GM19023 (cell line): ENCODE data around the gene PIK3R1.
A peak's percentile ranks its signal among the peaks of the same experiment; 100 is the strongest.

Experiments
- ATAC-seq: cut with Tn5 transposase; IDR thresholded peaks from one replicate; pipeline ENCODE4 v1.9.1; 2021; ENCODE audit warnings: mild to moderate bottlenecking, moderate library complexity; ENCODE audit not compliant: unreplicated experiment

PIK3R1 gene

GRCh38 chr5:68268101-68268851 is 52.7 kb downstream of the PIK3R1 start:
- ATAC-seq: no peak

DNA sequence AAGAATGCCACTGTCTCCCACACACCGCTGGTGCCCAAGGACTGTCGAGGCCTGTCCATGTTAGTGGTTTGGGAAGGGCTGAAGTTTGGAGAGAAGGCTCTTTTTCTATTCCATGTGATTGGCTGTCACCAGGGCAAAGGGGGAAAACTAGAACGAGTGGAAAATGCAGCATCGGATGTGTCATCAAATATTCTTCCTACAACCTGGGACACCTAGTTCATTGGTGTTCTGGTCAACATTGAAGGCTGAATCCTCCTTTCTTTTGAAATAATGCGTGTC is 53.2 kb downstream of the PIK3R1 start:
- no peak for ATAC-seq

- ATAC-seq: no peak
Measured at GRCh38 chr5:68269820-68270219, 54.3 kb downstream of the PIK3R1 start.

DNA sequence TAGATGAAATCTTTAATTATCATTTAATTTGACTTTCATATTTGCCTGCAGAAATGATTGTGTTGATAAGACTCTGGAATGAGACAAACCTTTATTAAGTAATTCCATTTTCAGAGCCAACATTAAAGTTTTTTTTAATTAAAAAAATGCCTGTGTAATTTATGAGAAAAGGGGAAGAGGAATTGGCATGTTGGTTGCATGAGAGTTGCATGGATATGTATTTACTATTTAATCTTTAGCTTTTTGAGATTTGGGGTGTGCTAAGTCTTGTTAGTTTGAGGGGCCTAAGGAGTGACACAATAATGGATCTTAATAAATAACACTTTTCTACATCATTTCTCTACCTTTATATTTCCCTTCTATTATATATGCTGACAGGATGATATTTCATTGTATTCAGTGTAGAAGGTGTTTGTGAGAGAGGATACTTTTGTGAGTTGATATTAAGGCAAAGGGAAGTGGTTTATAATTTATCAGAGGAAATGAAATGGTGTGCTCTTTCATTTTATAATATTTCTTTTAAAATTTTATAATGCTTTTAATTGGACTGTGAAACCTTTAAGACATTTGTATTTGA is 54.9 kb downstream of the PIK3R1 start:
- ATAC-seq: no peak

DNA sequence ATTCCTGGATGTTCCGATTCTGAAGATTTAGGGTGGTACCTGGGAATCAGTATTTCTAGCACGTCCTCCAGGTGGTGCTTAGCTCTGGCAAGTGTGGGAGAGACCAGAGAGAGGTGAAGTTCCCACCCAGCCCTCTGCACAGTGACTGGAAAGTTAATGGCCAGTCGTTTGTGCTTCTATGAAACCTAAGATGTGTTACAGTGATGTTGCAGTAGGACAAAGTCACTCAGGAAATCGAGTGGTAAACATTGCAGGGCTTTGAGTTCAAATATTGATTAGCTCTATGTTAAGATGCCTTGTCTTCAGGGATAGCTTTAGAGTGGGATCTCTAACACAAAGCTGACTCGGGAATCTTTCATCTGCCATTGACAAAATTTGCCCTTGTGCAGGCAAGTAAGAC is 55.6 kb downstream of the PIK3R1 start:
- ATAC-seq: no peak

- ATAC-seq: no peak
Measured at GRCh38 chr5:68272289-68272688, 56.7 kb downstream of the PIK3R1 start.

DNA sequence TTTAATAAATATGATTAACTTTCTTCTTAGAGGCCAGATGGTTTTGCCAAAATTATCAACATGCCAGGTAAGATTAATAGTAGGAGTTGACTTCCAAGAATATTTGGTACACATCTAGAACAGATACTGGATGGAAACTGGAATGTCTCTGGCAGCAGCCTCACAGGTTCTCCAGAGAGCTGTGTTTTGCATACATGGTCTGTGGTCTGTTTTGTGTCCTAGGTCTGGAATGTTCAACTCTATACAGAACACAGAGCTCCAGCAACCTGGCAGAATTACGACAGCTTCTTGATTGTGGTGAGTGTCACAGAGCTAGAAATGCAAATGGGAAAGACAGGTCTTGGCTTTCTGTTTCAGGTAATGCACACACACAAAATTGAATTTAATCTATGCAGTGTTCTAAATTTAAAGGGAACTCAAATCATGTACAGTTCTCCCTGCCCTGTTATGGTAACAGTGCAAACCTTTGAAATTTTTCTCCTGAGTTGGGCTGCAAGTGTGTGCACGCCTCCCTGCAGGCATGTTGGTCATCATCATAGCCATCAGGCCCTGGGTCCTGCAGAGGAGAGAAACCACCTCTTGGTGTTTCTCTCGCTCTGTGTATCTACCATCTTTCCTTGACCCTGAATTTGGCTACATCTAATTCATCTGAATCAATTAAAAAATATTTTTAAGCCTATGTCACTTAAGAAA is 58.3 kb downstream of the PIK3R1 start:
- peak; percentile 49 for ATAC-seq

DNA sequence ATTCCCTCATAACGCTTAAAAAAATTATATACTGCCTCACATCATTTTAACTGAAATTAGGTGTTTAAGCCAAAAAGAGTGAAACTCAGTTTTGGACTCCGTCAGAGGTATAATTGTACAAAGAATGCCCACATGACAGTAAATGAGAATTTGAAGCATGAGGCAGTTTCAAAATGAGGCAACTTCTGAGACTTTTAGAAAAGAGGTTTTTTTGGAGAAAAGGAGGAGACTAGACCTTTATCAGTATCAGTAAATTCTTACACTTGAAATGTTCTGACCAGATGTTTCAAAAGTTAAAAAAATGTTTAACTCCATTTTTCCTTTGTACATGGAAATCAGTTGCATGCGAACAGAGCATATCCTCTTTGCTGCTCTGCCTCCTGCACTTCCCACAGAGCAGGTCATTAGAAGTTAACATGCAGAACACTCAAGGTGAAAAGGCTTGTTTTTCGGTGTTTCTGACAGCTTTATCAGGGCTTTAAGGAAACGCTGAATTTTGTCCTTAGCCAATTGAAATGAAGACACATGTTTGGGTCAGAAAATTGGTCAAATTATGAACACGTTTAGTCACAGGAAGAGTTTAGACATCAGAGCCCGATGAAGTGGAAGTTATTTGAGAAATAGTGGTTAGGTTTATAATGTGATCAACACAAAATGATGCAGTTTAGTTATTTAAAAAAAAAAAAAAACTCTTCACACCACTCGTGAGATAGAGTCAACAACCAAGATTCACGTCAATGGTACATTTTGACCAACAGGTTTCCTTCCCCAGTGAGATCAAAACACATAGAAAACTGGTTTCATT is 59.5 kb downstream of the PIK3R1 start:
- peak; percentile 56 for ATAC-seq

GRCh38 chr5:68276740-68277139 is 61.2 kb downstream of the PIK3R1 start:
- no peak for ATAC-seq

DNA sequence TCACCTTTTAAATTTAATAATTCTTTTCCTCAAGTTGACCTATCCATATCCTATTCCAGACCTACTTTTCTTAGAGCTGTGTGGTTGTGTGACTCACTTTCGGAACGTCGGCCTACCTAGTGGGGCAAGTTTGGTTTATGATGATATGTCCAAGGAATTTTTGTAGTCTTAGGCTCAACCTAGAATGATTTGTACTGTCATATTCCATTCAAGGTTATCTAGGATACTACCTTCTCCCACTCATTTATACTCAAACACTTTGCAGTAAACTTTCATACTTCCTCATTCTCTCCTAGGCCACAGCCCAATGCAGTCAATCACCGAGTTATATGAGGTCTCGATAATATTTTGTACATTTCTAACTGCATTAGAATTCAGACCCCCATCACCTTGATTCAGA is 61.9 kb downstream of the PIK3R1 start:
- no peak for ATAC-seq

DNA sequence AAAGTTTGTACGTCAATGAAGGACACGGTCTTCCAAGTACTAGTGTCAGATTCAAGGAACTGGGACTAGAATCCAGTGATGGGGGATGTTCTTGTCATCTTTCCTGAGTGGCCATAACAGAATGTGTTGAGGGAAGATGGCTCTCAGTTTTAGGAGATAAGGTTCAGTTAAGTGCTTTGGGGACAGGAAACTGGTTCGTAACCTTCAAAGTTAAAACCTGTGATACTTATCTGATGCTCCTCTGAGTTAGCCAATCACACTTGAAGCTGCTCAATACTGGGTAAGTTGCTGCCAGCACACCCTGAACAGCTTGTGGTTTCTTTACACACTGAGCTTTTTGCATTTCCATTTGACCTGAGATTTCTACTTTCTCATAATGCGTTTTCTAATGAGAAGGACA is 64.4 kb downstream of the PIK3R1 start:
- no peak for ATAC-seq

GRCh38 chr5:68282001-68282400 is 66.4 kb downstream of the PIK3R1 start:
- no peak for ATAC-seq

DNA sequence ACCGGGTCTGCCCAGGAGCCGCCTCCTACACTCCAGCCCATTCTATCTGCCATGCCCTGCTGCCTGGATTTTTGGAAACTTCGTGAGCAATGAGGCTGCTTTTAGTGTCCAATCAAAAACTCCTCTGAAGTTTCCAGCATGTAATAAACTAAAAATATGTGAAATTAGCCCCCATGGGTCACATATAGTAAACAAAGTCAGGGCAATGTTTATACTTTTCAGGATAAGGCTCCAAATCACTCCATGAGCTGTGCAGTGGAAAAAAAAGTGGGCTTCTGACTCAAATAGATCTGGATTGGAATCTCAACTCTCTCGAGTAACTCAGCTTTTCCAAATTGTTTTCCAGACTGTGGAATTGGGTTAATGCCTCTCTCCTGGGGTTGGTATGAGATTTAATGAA is 68.2 kb downstream of the PIK3R1 start:
- no peak for ATAC-seq

- ATAC-seq: peak; percentile 27
Measured at GRCh38 chr5:68285075-68285840, 69.7 kb downstream of the PIK3R1 start.

DNA sequence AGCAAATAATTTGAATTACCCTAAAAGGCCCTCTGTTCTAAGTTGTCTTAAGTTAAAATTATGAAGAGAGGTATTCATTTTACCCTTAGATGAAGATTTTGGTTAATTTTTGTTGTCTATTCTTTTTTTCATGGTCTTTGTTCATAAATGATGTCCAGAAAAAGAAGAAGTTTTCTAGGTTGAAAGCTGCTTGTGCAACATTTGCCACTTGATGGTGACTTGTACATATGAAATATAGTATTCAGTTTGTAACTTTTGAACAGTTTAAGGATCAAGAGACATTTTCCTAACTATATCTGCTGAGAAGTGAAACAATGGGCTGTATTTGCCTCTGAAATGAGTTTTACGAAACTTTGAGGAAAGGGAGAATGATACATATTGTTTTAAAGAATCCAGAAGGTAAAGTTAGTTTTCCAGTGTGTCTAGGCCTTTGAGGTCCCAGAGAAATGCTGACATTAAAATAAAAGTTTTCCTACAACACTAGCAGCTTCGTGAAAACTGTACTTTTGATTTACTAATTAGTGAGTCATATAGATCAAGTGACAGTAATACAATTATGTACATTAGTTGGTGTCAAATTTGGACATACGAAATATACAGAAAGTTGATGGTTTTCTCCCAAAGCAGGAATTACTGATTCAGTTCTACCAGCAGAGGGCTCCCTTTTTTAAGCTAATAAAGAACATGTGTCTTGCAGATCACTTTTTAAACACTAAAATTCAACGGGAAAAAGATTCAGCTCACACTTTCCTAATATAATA is 70.5 kb downstream of the PIK3R1 start:
- no peak for ATAC-seq

DNA sequence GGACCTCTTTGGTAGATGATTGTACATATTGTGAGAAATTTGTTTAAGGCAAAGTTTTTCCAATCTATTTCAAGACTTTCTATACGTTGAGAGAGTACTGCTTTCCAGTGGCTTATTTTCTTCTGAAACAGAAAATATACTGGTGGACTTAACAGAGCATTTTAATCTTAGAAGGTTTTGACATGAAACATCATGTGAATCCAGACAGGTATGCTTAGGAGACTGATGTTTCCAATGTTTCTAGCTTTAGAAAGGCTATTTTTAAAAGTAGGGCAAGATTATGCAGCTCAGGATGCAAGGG is 71.0 kb downstream of the PIK3R1 start:
- no peak for ATAC-seq

GRCh38 chr5:68287631-68287975 is 72.0 kb downstream of the PIK3R1 start:
- ATAC-seq: no peak

DNA sequence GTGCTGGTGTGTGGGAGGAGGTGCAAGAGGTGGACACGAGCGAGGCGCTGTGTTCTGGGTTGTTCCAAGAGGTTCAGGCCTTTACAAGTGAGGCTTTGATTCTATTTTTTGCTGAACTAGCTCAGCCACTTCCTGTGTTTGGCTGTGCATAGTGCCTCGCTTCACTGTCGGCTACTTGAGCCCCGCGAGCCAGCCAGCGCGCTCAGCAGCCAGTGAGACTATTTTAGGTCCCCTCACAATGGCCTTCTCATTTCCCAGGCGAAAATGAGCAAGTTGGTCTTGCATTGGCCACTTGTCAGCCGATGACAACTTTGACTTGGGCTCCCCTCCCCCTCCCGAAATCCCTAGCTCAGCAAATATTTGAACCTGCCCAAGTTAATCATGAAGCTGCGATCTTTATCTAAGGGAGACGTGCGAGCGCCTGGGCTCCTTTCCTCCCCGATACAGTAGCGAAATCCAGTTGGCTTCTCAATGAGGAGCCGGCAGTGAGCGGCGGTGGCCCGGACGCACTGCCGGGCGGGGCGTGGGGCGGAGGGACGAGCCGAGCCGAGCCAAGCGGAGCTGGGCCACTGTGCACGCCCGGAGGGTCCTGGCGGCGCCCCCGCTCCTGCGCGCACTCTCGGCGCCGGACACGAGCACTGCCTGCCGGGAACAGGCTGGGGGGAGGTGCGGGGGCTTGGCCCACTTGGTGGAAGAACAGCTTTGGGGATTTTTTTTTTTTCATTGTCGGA is 72.6 kb downstream of the PIK3R1 start:
- peak; percentile 82 for ATAC-seq

DNA sequence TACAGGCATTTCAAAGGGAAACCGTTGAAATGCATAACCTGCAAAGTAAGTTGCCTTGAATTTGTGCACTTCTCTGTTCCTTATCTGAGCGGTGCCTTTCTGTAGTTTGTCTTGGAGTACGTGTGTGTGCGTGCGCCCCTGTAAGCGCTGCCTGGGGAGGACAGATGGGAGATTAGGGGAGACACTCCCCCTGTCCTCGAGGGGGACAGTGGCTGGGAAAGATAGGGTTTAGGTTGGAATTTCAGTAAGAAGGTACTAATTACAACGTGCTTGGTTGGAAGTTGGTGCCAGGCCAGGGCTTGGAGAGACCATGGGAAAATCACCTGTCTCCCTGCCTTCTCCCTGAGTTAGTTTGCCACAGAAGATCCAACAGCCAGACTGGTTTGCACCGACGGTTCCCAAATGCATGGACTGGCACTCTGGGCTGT is 73.2 kb downstream of the PIK3R1 start:
- peak; percentile 11 for ATAC-seq

DNA sequence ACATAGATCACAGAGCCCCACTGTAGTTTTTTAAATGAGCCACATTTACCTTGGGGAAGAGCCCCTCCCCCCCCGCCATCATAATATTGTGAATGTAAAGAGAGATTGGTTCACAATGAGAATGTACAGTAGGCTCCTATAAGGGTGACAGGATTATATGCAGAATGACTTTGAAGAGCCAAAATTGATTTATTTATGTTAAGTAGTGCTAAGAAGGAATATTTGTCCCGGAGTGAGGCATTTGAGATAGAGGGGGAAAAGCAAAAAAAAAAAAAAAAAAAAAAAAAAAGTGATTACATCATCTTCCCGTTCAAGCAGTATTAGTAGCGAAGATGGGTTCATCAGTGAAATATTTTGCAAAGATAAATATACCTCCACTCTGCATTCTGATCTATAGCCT is 73.9 kb downstream of the PIK3R1 start:
- no peak for ATAC-seq
